ENCODE results near the gene PRMT9. TPM values are rescaled to one million over a fixed set of nuclear protein-coding genes. Genes with fewer than 3 reads are reported as not detected.

PRMT9 gene
- total RNA-seq, 1 donor = 11.2 TPM

GRCh38 chr4:147724468-147725201 is 40.7 kb upstream of the PRMT9 start:
- no peak overlapping the region for H3K4me3 ChIP-seq (ENCODE audit: low read depth, low read length)
- TF ChIP-seq CTCF (IDR thresholded peaks at IDR 0.05; ENCODE audit: insufficient read depth, low read depth, low read length) = no peak

GRCh38 chr4:147723326-147723725 is 39.4 kb upstream of the PRMT9 start:
- TF ChIP-seq CTCF (IDR thresholded peaks at IDR 0.05; ENCODE audit: insufficient read depth, low read depth, low read length) = no peak
- peak; percentile 77 for DNase-seq (ENCODE audit: low read depth)
- no peak overlapping the region for H3K4me3 ChIP-seq (ENCODE audit: low read depth, low read length)

More at GRCh38 chr4:147724468-147725201, 40.7 kb upstream of the PRMT9 start:
- DNase-seq (ENCODE audit: low read depth) = no peak

- no peak for DNase-seq (ENCODE audit: low read depth)
- no peak overlapping the region for H3K4me3 ChIP-seq (ENCODE audit: low read depth, low read length)
- TF ChIP-seq CTCF (IDR thresholded peaks at IDR 0.05; ENCODE audit: insufficient read depth, low read depth, low read length) = no peak
These were observed 33.9 kb upstream of the PRMT9 start for GRCh38 chr4:147717878-147718277.

- DNase-seq (ENCODE audit: low read depth) = peak; percentile 91
- TF ChIP-seq CTCF (IDR thresholded peaks at IDR 0.05; ENCODE audit: insufficient read depth, low read depth, low read length) = no peak
- no peak overlapping the region for H3K4me3 ChIP-seq (ENCODE audit: low read depth, low read length)
These were observed 30.8 kb upstream of the PRMT9 start for GRCh38 chr4:147714575-147715401.

GRCh38 chr4:147709999-147710398 is 26.0 kb upstream of the PRMT9 start:
- peak; percentile 14 for DNase-seq (ENCODE audit: low read depth)
- TF ChIP-seq CTCF (IDR thresholded peaks at IDR 0.05; ENCODE audit: insufficient read depth, low read depth, low read length) = no peak
- no peak overlapping the region for H3K4me3 ChIP-seq (ENCODE audit: low read depth, low read length)

- TF ChIP-seq CTCF (IDR thresholded peaks at IDR 0.05; ENCODE audit: insufficient read depth, low read depth, low read length) = peak; percentile 84
- no peak overlapping the region for H3K4me3 ChIP-seq (ENCODE audit: low read depth, low read length)
- DNase-seq (ENCODE audit: low read depth) = peak; percentile 60
These were observed 24.1 kb upstream of the PRMT9 start for GRCh38 chr4:147707892-147708672.
